Endothelial cell of umbilical vein (primary cell): ENCODE measurements around the gene OXER1. TPM values are rescaled to one million over a fixed set of nuclear protein-coding genes. Genes with fewer than 3 reads are reported as not detected.

Experiments
- BruUV-seq: library from RNA; stranded (reverse); fragments of 400-500 nt; replicated peaks from 2 replicates; lab custom pipeline; 2021; lab: Mats Ljungman, UMichigan
- CTCF ChIA-PET: fragments of 300-600, 350-600 bp; sonication (Branson Sonifier 250); formaldehyde crosslinking; loops from one replicate; lab custom pipeline; 2021; ENCODE audit warnings: antibody characterized with exemption, inconsistent platforms; lab: Charles Lee
- POLR2A ChIA-PET: fragments of 300-600, 350-600 bp; sonication (Branson Sonifier 250); formaldehyde crosslinking; loops from one replicate; lab custom pipeline; 2021; ENCODE audit warnings: antibody characterized with exemption, inconsistent platforms; lab: Charles Lee
- DNase-seq: peaks from one replicate; pipeline ENCODE4 v3.0.0-alpha.2; 2011; ENCODE audit warnings: low read depth, low spot score
- FAIRE-seq: peaks from 2 replicates; lab custom pipeline; 2011; peaks lifted over from hg19 to GRCh38; lab: Jason Lieb, UNC
- H2AFZ ChIP-seq: 2 replicates; pipeline ENCODE4 v1.6.0; 2012; ENCODE audit warnings: low read depth, low read length, control low read depth, inconsistent platforms
- H3K27ac ChIP-seq: 2 replicates; pipeline ENCODE4 v1.5.1; 2011; ENCODE audit warnings: low read depth, mild to moderate bottlenecking, control low read depth, low read length, moderate library complexity; ENCODE audit not compliant: insufficient read depth
- H3K27me3 ChIP-seq, 2 experiments: 2 replicates each; pipeline versions ENCODE4 v1.6.0 to v1.6.1; 2011; ENCODE audit warnings: low read length in 2 of 2, mixed read lengths in 1 of 2; ENCODE audit not compliant: control insufficient read depth in 2 of 2, insufficient read depth in 2 of 2
- H3K36me3 ChIP-seq, 2 experiments: 2 replicates in 1 of 2; 3 replicates in 1 of 2; pipeline ENCODE4 v1.5.1; 2011; ENCODE audit warnings: low read length in 2 of 2, mild to moderate bottlenecking in 1 of 2, moderate library complexity in 1 of 2; ENCODE audit not compliant: control insufficient read depth in 2 of 2, insufficient read depth in 2 of 2; ENCODE audit errors: extremely low read depth in 1 of 2
- H3K4me1 ChIP-seq: 3 replicates; pipeline ENCODE4 v1.5.1; 2011; ENCODE audit warnings: mild to moderate bottlenecking, low read length; ENCODE audit not compliant: control insufficient read depth, insufficient read depth; ENCODE audit errors: extremely low read depth
- H3K4me2 ChIP-seq: 2 replicates; pipeline ENCODE4 v1.6.1; 2011; ENCODE audit warnings: low read length, control low read depth, mixed read lengths; ENCODE audit not compliant: insufficient read depth
- H3K4me3 ChIP-seq, 3 experiments: fragments of 200-600 bp in 1 of 3; sonication (generic), shearing (Covaris generic) in 1 of 3; replicated peaks in 1 of 3; 2 replicates each; pipeline ENCODE4 v1.5.1; 2011 to 2016; ENCODE audit warnings: control low read depth in 3 of 3, low read length in 3 of 3, mild to moderate bottlenecking in 2 of 3, inconsistent platforms in 1 of 3, low read depth in 1 of 3, moderate library complexity in 1 of 3; ENCODE audit not compliant: insufficient read depth in 1 of 3
- H3K79me2 ChIP-seq: 2 replicates; pipeline ENCODE4 v1.6.0; 2012; ENCODE audit warnings: low read length, inconsistent platforms; ENCODE audit not compliant: control insufficient read depth, insufficient read depth
- H3K9ac ChIP-seq: replicated peaks from 2 replicates; pipeline ENCODE3; 2011; ENCODE audit warnings: low read length, control low read depth; ENCODE audit not compliant: insufficient read depth; ENCODE audit errors: extremely low read depth
- H3K9me1 ChIP-seq: replicated peaks from 3 replicates; pipeline ENCODE4 v1.6.0; 2011; ENCODE audit warnings: mild to moderate bottlenecking, low read length; ENCODE audit not compliant: control insufficient read depth, insufficient read depth; ENCODE audit errors: extremely low read depth
- H3K9me3 ChIP-seq: replicated peaks from 2 replicates; pipeline ENCODE4 v1.5.1; 2012; ENCODE audit warnings: low read length, inconsistent platforms; ENCODE audit not compliant: control insufficient read depth, insufficient read depth
- H4K20me1 ChIP-seq: replicated peaks from 2 replicates; pipeline ENCODE3; 2011; ENCODE audit warnings: mild to moderate bottlenecking, low read length; ENCODE audit not compliant: control insufficient read depth, insufficient read depth; ENCODE audit errors: extremely low read depth
- EZH2 ChIP-seq: IDR thresholded peaks from 2 replicates; pipeline ENCODE4 v1.6.1; 2012; ENCODE audit warnings: borderline replicate concordance, low read depth, mild to moderate bottlenecking, moderate library complexity, low read length, inconsistent platforms; ENCODE audit not compliant: severe bottlenecking
- FOS ChIP-seq: IDR thresholded peaks from 2 replicates; pipeline ENCODE4 v1.6.1; 2011; ENCODE audit warnings: mild to moderate bottlenecking, low read length, moderate library complexity, borderline replicate concordance; ENCODE audit not compliant: insufficient read depth
- GATA2 ChIP-seq: IDR thresholded peaks from 2 replicates; pipeline ENCODE4 v1.7.0; 2011; ENCODE audit warnings: low read depth, mild to moderate bottlenecking, moderate library complexity, mixed read lengths, low read length; ENCODE audit not compliant: insufficient read length, insufficient read depth
- JUN ChIP-seq: IDR thresholded peaks from 2 replicates; pipeline ENCODE4 v1.6.1; 2011; ENCODE audit warnings: borderline replicate concordance, low read depth; ENCODE audit not compliant: insufficient read length, insufficient read depth
- MYC ChIP-seq: IDR thresholded peaks from one replicate; pipeline ENCODE4 v1.6.1; 2011; ENCODE audit warnings: mild to moderate bottlenecking, low read depth, low read length
- POLR2AphosphoS5 ChIP-seq: IDR thresholded peaks from 2 replicates; pipeline ENCODE4 v1.6.1; 2012; ENCODE audit warnings: low read depth, mild to moderate bottlenecking, control low read depth, low read length, moderate library complexity; ENCODE audit not compliant: insufficient read depth
- dilution Hi-C: fragments of 300-500 bp; cut with MboI; formaldehyde crosslinking; loops from one replicate; pipeline ENCODE4 v1.15.0; 2019; ENCODE audit warnings: low sequenced_read_pairs; ENCODE audit not compliant: extremely low pct_ligation_motif_present
- intact Hi-C: fragments of 100-400 bp; cut with micrococcal nuclease; formaldehyde crosslinking; loops from one replicate; pipeline ENCODE4 v1.10.0; 2022
- polyA plus RNA-seq, 4 experiments: library from polyadenylated mRNA; depleted of rRNA in 3 of 4; stranded (reverse) in 3 of 4; unstranded in 1 of 4; fragments of >200 nt; gene quantifications; 2 replicates each; pipeline versions ENCODE4 v1.2.1 to v1.2.3, GENCODE V29; 2011 to 2012; ENCODE audit warnings: missing spikeins in 1 of 4
- total RNA-seq: library from RNA; stranded (reverse); gene quantifications from 2 replicates; pipeline ENCODE4 v1.2.3, GENCODE V29; 2021
- TF ChIP-seq, protein P1 (sequence below), 2 donors: IDR thresholded peaks; 1 replicate in 1 of 2; 2 replicates in 1 of 2; pipeline ENCODE4 v1.5.1; 2011; ENCODE audit warnings: low read length in 2 of 2, mild to moderate bottlenecking in 2 of 2, moderate library complexity in 2 of 2, control low read depth in 1 of 2, inconsistent platforms in 1 of 2, low read depth in 1 of 2; ENCODE audit not compliant: insufficient read depth in 1 of 2; ENCODE audit errors: extremely low read depth in 1 of 2

The OXER1 gene
- total and polyA plus RNA-seq, 2 donors (not counting 3 experiments of a cell fraction or from before 2014, with no cell fraction given), result 0.18 TPM

DNA sequence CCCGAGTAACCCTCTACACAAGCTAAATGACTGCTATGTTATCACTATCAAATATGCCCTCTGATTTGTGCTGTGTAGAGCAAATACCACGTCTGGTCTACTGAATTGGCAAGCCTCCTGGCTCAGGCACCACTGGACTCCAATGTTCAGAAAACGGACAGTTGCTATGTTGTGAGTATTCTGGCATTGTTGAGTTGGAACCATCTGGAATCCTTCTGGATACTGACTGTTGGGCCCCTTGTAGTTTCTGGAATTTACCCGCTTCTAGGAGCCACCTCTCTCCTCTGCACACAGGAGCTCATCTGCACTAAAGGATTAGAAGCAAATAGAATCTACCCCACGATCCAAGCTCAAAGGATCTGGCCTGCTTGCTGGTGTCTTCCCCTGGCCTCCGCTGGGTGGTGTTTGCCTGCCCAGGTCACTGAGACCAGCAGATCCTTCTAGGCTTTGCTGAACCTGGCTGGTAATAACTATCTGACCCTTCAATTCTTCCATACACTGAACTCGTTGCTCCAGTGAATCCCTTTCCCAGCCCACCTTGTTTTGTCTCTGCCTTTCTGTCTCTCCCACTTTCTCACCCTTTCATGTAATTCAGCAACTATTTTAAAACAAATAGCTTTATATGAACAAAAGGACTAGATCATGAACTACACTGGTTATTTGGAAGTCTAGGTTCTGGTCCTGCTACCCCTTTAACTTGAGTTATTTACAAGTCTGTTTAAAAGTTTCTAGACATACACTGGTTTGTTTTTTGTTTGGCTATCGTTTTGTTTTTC is 30.5 kb upstream of the OXER1 start:
- no peaks in the 10 kb centered on the region for H3K36me3 ChIP-seq
- no TSS peak for BruUV-seq
- no peak overlapping the region for H3K4me2 ChIP-seq
- H4K20me1 ChIP-seq, result no peaks in the 10 kb centered on the region
- no peak for DNase-seq
- H3K27me3 ChIP-seq, result peaks cover 11 to 12% of the 10 kb centered on the region in 2 experiments
- H3K27ac ChIP-seq, result no peak overlapping the region
- dilution Hi-C loops (no loop called here), intact Hi-C loops (loop anchor here (2.0 kb wide), 1 partner anchor 14 kb away; no protein-coding TSS in a partner anchor)
- H3K4me3 ChIP-seq, result no peak overlapping the region
- no peaks in the 10 kb centered on the region for H3K79me2 ChIP-seq
- CTCF ChIA-PET, result interaction anchor here (0.6 to 1.9 kb wide), 2 partner anchors 19 to 426 kb away, joined by 3 to 6 read pairs; no protein-coding TSS in a partner anchor
- peaks cover 4% of the 10 kb centered on the region for H3K4me1 ChIP-seq
- POLR2A ChIA-PET, result no interaction called here
- FAIRE-seq, result peak; percentile 59
- H3K9ac ChIP-seq, result no peak overlapping the region
- no peaks in the 10 kb centered on the region for H3K9me3 ChIP-seq
- no peaks in the 10 kb centered on the region for H3K9me1 ChIP-seq
- no peak overlapping the region for H2AFZ ChIP-seq
- no peak for TF ChIP-seq FOS
- no peak for TF ChIP-seq POLR2AphosphoS5
- no peak for TF ChIP-seq MYC
- no peak for TF ChIP-seq JUN
- TF ChIP-seq GATA2, result no peak
- TF ChIP-seq EZH2, result no peak
- TF ChIP-seq, protein P1, sequence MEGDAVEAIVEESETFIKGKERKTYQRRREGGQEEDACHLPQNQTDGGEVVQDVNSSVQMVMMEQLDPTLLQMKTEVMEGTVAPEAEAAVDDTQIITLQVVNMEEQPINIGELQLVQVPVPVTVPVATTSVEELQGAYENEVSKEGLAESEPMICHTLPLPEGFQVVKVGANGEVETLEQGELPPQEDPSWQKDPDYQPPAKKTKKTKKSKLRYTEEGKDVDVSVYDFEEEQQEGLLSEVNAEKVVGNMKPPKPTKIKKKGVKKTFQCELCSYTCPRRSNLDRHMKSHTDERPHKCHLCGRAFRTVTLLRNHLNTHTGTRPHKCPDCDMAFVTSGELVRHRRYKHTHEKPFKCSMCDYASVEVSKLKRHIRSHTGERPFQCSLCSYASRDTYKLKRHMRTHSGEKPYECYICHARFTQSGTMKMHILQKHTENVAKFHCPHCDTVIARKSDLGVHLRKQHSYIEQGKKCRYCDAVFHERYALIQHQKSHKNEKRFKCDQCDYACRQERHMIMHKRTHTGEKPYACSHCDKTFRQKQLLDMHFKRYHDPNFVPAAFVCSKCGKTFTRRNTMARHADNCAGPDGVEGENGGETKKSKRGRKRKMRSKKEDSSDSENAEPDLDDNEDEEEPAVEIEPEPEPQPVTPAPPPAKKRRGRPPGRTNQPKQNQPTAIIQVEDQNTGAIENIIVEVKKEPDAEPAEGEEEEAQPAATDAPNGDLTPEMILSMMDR (IDR thresholded peaks at IDR 0.05; ENCODE audit: extremely low read depth in 1 of 2, insufficient read depth in 1 of 2, low read depth in 1 of 2, low read length in 2 of 2), result peak in 1 of 2 donors; percentile 7
